Ovary (tissue), 9 donors: ENCODE results near the gene BRSK2. TPM values are rescaled to one million over a fixed set of nuclear protein-coding genes. Genes with fewer than 3 reads are reported as not detected.

Experiments
- DNase-seq, 5 donors: peaks; one replicate each; pipeline ENCODE4 v3.0.0-alpha.2; 2019 to 2020
- H3K27ac ChIP-seq, 2 donors: fragments of 200-600 bp; one replicate each; pipeline versions ENCODE4 v1.5.1 to v1.8.0; 2019 to 2022
- H3K27me3 ChIP-seq: fragments of 200-600 bp; one replicate; pipeline ENCODE4 v1.8.0; 2022
- H3K36me3 ChIP-seq: fragments of 200-600 bp; sonication (generic); one replicate; pipeline ENCODE4 v1.5.1; 2019
- H3K4me1 ChIP-seq: one replicate; pipeline ENCODE4 v1.8.1; 2013; ENCODE audit warnings: mild to moderate bottlenecking, moderate library complexity; ENCODE audit not compliant: insufficient read depth
- H3K4me3 ChIP-seq: fragments of 200-600 bp; sonication (generic); one replicate; pipeline ENCODE4 v1.5.1; 2017
- H3K9me3 ChIP-seq, 2 donors: fragments of 200-600 bp in 1 of 2; sonication (generic) in 1 of 2; one replicate each; pipeline versions ENCODE4 v1.5.1 to v1.8.1; 2013 to 2019; ENCODE audit warnings: mild to moderate bottlenecking in 1 of 2, moderate library complexity in 1 of 2
- EP300 ChIP-seq: sonication (generic); formaldehyde crosslinking; IDR thresholded peaks from one replicate; pipeline ENCODE4 v1.6.1; 2017; ENCODE audit warnings: antibody characterized with exemption
- POLR2A ChIP-seq: fragments of 450-650 bp; IDR thresholded peaks from one replicate; pipeline ENCODE4 v1.6.1; 2017; ENCODE audit warnings: antibody characterized with exemption, mild to moderate bottlenecking, moderate library complexity
- WGBS, 3 donors: extraction: QIAGEN DNeasy Blood & Tissue Kit in 1 of 3; methylation state at CpG; one replicate each; pipeline versions ENCODE4 v1.1.5 to v1.1.7; 2013 to 2017; 5-methylcytosine and 5-hydroxymethylcytosine counted together
- intact Hi-C, 4 donors: fragments of 100-400 bp; cut with DNase I; formaldehyde crosslinking; loops; one replicate each; pipeline versions ENCODE4 v1.11.0 to v1.15.1; 2022 to 2023
- polyA plus RNA-seq, 2 donors: library from polyadenylated mRNA; stranded (reverse); fragments of 200-250 nt in 1 of 2; fragments of 350-450 nt in 1 of 2; fragmentation: Illumina TruSeq in 1 of 2; extraction: RNeasy Lipid Tissue Mini Kit (QIAGEN cat#74804) in 1 of 2; gene quantifications; one replicate each; pipeline ENCODE4 v1.2.3, GENCODE V29; 2013 to 2014
- total RNA-seq, 7 donors: library from RNA; depleted of rRNA in 2 of 7; stranded (reverse); fragments of >200 nt in 2 of 7; fragmentation: NEBNext Ultra II Directional in 3 of 7; extraction: Animal tissue kit (Norgen Biotek cat#: 25700) in 3 of 7; gene quantifications; one replicate each; pipeline versions ENCODE4 v1.1.0 to v1.2.4, GENCODE V29; 2016 to 2023
- TF ChIP-seq, protein P1 (sequence below), 3 donors: fragments of 450-650 bp in 2 of 3; fragments of 200-600 bp in 1 of 3; IDR thresholded peaks; one replicate each; pipeline versions ENCODE4 v1.5.1 to v1.8.0; 2016 to 2022; ENCODE audit warnings: antibody characterized with exemption in 3 of 3, mild to moderate bottlenecking in 1 of 3
- donor health status: DM: no; HTN: no; CAD: no; lungs with moderate emphysema.
- donor health status: DM: no; HTN: no; CAD: no.
- donor health status: Bipolar disorder and iron deficiency.
- donor health status: DM: yes; HTN: yes; CAD: no.
- donor health status: DM: no; HTN: no; CAD: no.
- donor health status: DM: yes; HTN: yes; CAD: no.

The BRSK2 gene
- total and polyA plus RNA-seq, 9 donors: 0.22 to 1.5 (median 0.52) TPM

DNA sequence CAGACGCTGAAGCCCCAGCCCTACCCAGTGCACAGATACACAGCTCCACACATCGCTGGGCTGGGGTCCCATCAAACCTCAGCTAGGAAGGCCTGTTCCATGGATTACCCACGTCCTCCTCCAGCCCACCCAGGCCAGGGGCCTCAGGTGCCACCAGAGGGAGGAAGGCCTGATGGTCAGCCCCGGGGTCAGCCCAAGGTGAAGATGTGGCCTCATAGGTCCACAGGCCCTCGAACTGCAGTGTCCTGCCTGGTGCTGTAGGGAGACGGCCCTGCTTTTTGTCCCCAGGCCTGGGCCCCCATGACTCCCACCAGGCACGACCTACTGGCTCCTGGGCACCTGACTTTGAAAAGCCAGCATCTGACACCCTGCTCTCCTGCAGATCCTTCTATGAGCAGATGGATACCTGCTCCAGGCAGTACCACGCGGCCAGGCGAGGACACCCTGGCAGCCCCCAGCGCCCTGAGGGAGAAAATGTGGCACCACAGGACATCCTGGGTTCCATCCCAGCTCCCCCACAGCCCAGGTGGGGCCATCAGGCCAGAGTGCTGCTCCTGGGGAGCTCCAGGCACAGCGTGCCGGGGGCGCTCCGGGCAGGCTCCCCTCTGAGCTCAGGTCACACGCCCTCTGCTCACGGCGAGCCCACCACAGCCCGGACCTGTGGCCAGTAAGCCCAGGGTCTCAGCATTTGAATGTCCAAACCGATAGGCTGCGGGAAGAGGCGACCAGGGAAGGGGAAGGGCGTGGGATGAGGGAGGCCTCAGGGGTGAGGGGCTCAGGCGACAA is 112.6 kb downstream of the BRSK2 start:
- Histone ChIP-seq H3K4me1 (peaks cover 30% of the 10 kb centered on the region), H3K36me3 (no peaks in the 10 kb centered on the region), H3K27ac (peak overlapping the region in 1 of 2 donors; percentile 8), H3K4me3 (no peak overlapping the region), H3K9me3 (no peaks in the 10 kb centered on the region), H3K27me3 (no peaks in the 10 kb centered on the region)
- intact Hi-C loops: no loop called here
- peak in 1 of 5 donors; percentile 9 for DNase-seq
- WGBS, 3 donors: 81 to 87% (median 85%) methylated on average over 24 of the region's 24 CpGs
- TF ChIP-seq POLR2A (no peak), EP300 (no peak)
- TF ChIP-seq, protein P1, sequence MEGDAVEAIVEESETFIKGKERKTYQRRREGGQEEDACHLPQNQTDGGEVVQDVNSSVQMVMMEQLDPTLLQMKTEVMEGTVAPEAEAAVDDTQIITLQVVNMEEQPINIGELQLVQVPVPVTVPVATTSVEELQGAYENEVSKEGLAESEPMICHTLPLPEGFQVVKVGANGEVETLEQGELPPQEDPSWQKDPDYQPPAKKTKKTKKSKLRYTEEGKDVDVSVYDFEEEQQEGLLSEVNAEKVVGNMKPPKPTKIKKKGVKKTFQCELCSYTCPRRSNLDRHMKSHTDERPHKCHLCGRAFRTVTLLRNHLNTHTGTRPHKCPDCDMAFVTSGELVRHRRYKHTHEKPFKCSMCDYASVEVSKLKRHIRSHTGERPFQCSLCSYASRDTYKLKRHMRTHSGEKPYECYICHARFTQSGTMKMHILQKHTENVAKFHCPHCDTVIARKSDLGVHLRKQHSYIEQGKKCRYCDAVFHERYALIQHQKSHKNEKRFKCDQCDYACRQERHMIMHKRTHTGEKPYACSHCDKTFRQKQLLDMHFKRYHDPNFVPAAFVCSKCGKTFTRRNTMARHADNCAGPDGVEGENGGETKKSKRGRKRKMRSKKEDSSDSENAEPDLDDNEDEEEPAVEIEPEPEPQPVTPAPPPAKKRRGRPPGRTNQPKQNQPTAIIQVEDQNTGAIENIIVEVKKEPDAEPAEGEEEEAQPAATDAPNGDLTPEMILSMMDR (IDR thresholded peaks at IDR 0.05): no peak

DNA sequence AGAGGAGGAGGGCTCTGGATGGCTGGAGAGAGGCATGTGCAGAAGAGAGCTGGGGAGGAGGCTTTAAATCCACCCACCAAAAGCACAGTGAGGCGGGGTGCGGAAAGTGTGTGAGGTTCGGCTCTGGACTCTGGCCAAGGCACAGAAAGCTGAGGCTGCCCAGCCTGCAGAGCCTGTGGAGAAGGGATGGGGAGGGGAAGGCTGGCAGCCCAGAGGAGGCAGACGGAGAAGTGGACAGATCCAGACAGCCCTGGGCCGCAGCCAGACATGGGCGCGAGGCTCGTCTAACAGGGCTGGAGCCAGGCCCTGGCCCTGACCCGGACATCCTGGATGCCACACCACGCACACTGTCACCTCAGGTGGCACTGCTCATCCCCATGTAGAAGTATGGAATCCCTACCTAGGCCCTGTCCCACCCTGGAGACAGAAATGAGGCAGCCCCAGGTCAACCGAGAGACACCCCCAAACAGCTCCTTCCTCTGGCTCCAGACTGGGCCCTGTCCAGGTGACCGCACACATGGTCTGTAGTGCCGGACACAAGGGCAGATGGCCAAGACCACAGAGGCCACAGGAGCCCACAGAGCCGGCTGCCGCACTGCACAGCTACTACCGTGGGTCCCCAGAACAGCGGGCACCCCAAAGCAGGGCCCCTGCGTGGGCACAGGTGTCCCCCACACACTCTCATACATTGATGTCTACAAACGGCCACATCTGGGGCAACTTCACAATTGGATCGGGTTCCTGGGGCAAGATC is 113.4 kb downstream of the BRSK2 start:
- TF ChIP-seq POLR2A (no peak), EP300 (no peak)
- TF ChIP-seq, protein P1 (IDR thresholded peaks at IDR 0.05): no peak
- intact Hi-C loops: no loop called here
- Histone ChIP-seq H3K27ac (peak overlapping the region in 1 of 2 donors; percentile 14), H3K27me3 (no peaks in the 10 kb centered on the region), H3K9me3 (no peaks in the 10 kb centered on the region), H3K4me3 (no peak overlapping the region), H3K36me3 (no peaks in the 10 kb centered on the region), H3K4me1 (peaks cover 31% of the 10 kb centered on the region)
- 57 to 67% (median 60%) methylated on average over 18 to 20 of the region's 20 CpGs for WGBS, 3 donors
- peak in 2 of 5 donors; percentile 39 to 52 for DNase-seq

DNA sequence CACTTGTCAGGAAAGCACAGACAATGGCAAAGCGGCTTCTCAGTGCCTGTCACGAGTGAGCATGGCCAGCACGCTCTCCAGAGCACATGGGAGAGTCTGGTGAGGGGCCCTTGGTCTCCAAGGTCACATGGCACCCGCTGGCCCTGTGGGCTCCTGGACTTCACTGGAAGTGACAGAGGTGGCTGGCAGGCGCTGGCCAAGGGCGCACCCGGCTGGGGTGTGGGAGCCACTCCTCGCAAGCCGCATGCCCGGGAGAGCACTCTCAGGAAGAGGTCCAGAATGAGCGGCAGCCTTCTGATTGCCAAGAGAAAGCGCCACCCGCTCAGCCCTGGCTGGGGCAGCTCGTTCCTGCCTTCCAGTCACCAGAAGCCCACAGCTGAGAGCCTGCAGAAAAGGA is 114.0 kb downstream of the BRSK2 start:
- Histone ChIP-seq H3K4me3 (no peak overlapping the region), H3K4me1 (peaks cover 32% of the 10 kb centered on the region), H3K27ac (peak overlapping the region in 1 of 2 donors; percentile 14), H3K9me3 (no peaks in the 10 kb centered on the region), H3K27me3 (no peaks in the 10 kb centered on the region), H3K36me3 (no peaks in the 10 kb centered on the region)
- peak in 1 of 5 donors; percentile 33 for DNase-seq
- 76 to 83% (median 82%) methylated on average over 14 of the region's 14 CpGs for WGBS, 3 donors
- intact Hi-C loops: no loop called here
- TF ChIP-seq POLR2A (no peak), EP300 (no peak)
- TF ChIP-seq, protein P1 (IDR thresholded peaks at IDR 0.05): no peak

DNA sequence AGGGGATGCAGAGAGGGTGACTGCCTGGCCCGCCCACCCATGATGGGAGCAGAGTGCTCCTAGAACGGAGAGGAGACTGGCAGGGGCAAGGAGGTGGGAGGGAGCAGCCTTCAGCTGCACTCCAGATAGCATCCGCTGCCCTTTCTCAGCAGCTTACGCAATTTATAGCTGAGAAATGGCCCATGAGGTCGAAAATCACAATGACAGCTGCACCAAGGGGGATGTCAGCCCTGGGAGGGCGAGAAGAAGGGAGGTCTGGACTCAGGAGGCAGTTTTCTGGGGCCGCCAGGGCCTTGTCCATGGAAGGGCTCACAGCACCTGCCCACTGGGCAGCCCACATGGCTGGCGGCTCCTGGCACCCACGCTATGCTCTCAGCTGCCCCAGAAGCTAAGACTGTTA is 114.4 kb downstream of the BRSK2 start:
- Histone ChIP-seq H3K27ac (no peak overlapping the region), H3K4me3 (no peak overlapping the region), H3K27me3 (no peaks in the 10 kb centered on the region), H3K36me3 (no peaks in the 10 kb centered on the region), H3K4me1 (peaks cover 35% of the 10 kb centered on the region), H3K9me3 (no peaks in the 10 kb centered on the region)
- TF ChIP-seq, protein P1 (IDR thresholded peaks at IDR 0.05): no peak
- TF ChIP-seq POLR2A (no peak), EP300 (no peak)
- intact Hi-C loops: no loop called here
- DNase-seq: peak in 1 of 5 donors; percentile 9
- 62 to 75% (median 70%) methylated on average over 9 of the region's 9 CpGs for WGBS, 3 donors
